Upper lobe of left lung (tissue), 6 donors: ENCODE measurements around the gene CPA1. TPM values are rescaled to one million over a fixed set of nuclear protein-coding genes. Genes with fewer than 3 reads are reported as not detected.

Experiments used
- ATAC-seq, 2 donors: fragments of 200-7000 bp; cut with Tn5 transposase; one replicate each; pipeline ENCODE4 v1.9.1; 2022; ENCODE audit warnings: mild to moderate bottlenecking in 2 of 2, moderate library complexity in 2 of 2; ENCODE audit not compliant: low FRiP score in 2 of 2
- DNase-seq, 2 donors: peaks; one replicate each; pipeline ENCODE4 v3.0.0-alpha.2; 2019 to 2020
- H3K27ac ChIP-seq, 4 donors: fragments of 200-600 bp; sonication (generic); one replicate each; pipeline ENCODE4 v1.5.1; 2016 to 2019
- H3K27me3 ChIP-seq, 4 donors: fragments of 200-600 bp; sonication (generic); one replicate each; pipeline ENCODE4 v1.5.1; 2017 to 2019
- H3K36me3 ChIP-seq, 4 donors: fragments of 200-600 bp; sonication (generic); one replicate each; pipeline ENCODE4 v1.5.1; 2016 to 2019
- H3K4me1 ChIP-seq, 4 donors: fragments of 200-600 bp; sonication (generic); one replicate each; pipeline ENCODE4 v1.5.1; 2018 to 2019
- H3K4me3 ChIP-seq, 4 donors: fragments of 200-600 bp; sonication (generic); one replicate each; pipeline ENCODE4 v1.5.1; 2017 to 2019; ENCODE audit warnings: mild to moderate bottlenecking in 2 of 4, moderate library complexity in 1 of 4
- H3K9me3 ChIP-seq, 4 donors: fragments of 200-600 bp; sonication (generic); one replicate each; pipeline ENCODE4 v1.5.1; 2018 to 2019
- EP300 ChIP-seq, 4 donors: sonication (generic); formaldehyde crosslinking; IDR thresholded peaks; one replicate each; pipeline ENCODE4 v1.5.1; 2017; ENCODE audit warnings: antibody characterized with exemption in 4 of 4, control low read depth in 2 of 4
- POLR2A ChIP-seq, 4 donors: fragments of 450-650 bp; IDR thresholded peaks; one replicate each; pipeline ENCODE4 v1.5.1; 2016 to 2017; ENCODE audit warnings: antibody characterized with exemption in 4 of 4, mild to moderate bottlenecking in 2 of 4
- POLR2AphosphoS5 ChIP-seq, 2 donors: sonication (generic); formaldehyde crosslinking; IDR thresholded peaks; one replicate each; pipeline ENCODE4 v1.5.1; 2017; ENCODE audit warnings: antibody characterized with exemption in 2 of 2
- WGBS, 2 donors: methylation state at CpG; one replicate each; pipeline ENCODE4 v1.1.5; 2017 to 2018; 5-methylcytosine and 5-hydroxymethylcytosine counted together
- total RNA-seq, 6 donors: library from RNA; depleted of rRNA in 4 of 6; stranded (reverse); fragments of >200 nt in 4 of 6; gene quantifications; one replicate each; pipeline versions ENCODE4 v1.1.0 to v1.2.1, GENCODE V29; 2016 to 2021
- TF ChIP-seq, protein P1 (sequence below), 6 experiments: fragments of 450-650 bp in 4 of 6; fragments of 200-600 bp in 2 of 6; sonication (generic) in 2 of 6; IDR thresholded peaks; one replicate each; pipeline ENCODE4 v1.5.1; 2016 to 2019; ENCODE audit warnings: antibody characterized with exemption in 6 of 6
- donor health status: DM: no; HTN: no; CAD: no; lungs with moderate emphysema.
- donor health status: DM: no; HTN: yes; CAD: no; lungs with severe emphysema.

Gene CPA1
- total RNA-seq, 6 donors from 2014 or later = 12.6 to 21.8 TPM; not detected in 4

- H3K27me3 ChIP-seq = no peaks in the 10 kb centered on the region
These were observed 15.1 kb downstream of the CPA1 start for GRCh38 chr7:130395421-130395820.

GRCh38 chr7:130396109-130396508 lies 15.8 kb downstream of the CPA1 start:
- H3K4me1 ChIP-seq = peaks cover 0 to 13% (median 0%) of the 10 kb centered on the region in 4 donors
- no peak for DNase-seq

More at GRCh38 chr7:130395421-130395820, 15.1 kb downstream of the CPA1 start:
- DNase-seq (no peak), ATAC-seq (no peak)
- H3K9me3 ChIP-seq = no peaks in the 10 kb centered on the region
- H3K4me3 ChIP-seq = no peak overlapping the region
- H3K36me3 ChIP-seq = no peaks in the 10 kb centered on the region
- 76 to 82% methylated on average over 5 of the region's 5 CpGs for WGBS, 2 donors
- TF ChIP-seq POLR2AphosphoS5 (IDR thresholded peaks at IDR 0.05) (no peak), EP300 (IDR thresholded peaks at IDR 0.05) (no peak), POLR2A (IDR thresholded peaks at IDR 0.05) (no peak)
- TF ChIP-seq, protein P1, sequence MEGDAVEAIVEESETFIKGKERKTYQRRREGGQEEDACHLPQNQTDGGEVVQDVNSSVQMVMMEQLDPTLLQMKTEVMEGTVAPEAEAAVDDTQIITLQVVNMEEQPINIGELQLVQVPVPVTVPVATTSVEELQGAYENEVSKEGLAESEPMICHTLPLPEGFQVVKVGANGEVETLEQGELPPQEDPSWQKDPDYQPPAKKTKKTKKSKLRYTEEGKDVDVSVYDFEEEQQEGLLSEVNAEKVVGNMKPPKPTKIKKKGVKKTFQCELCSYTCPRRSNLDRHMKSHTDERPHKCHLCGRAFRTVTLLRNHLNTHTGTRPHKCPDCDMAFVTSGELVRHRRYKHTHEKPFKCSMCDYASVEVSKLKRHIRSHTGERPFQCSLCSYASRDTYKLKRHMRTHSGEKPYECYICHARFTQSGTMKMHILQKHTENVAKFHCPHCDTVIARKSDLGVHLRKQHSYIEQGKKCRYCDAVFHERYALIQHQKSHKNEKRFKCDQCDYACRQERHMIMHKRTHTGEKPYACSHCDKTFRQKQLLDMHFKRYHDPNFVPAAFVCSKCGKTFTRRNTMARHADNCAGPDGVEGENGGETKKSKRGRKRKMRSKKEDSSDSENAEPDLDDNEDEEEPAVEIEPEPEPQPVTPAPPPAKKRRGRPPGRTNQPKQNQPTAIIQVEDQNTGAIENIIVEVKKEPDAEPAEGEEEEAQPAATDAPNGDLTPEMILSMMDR (IDR thresholded peaks at IDR 0.05) = no peak
- H3K27ac ChIP-seq = no peak overlapping the region
- H3K4me1 ChIP-seq = peaks cover 0 to 13% (median 0%) of the 10 kb centered on the region in 4 donors

DNA sequence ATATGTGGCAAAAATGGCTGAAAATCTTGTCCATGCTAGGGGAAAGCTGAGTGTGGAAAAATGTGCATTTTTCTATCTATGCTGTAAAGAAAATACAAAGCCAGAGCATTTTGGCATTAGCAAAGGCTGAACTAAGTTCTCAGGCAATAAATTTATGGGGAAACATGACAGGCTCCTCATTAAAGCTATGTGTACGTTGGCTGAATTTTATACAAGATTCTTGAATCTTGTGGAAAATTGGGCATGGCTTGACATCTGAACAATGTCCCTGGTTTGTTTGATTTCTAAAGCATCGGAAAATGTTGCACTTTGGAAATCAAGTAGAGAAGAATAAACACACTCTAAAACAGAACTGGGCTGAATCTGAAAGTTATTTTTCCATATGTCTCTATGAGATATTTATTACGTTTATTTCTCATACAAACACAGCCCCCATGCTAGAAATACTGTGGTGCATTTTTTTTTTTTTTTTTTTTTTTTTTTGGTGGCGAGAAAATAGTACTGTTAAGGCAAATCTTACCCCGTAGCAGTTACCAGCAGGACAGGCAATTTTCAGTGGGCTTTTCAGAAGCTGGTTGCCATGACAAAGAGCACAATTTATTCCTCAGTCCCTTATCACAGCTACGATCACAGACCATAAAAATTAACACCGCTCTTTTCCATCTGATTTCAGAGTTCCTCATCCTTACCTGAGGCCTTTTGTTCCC lies 16.9 kb downstream of the CPA1 start:
- H3K27me3 ChIP-seq = no peaks in the 10 kb centered on the region
- no peaks in the 10 kb centered on the region for H3K36me3 ChIP-seq
- peaks cover 0 to 13% (median 0%) of the 10 kb centered on the region in 4 donors for H3K4me1 ChIP-seq
- H3K9me3 ChIP-seq = no peaks in the 10 kb centered on the region
- DNase-seq (no peak), ATAC-seq (no peak)
- H3K27ac ChIP-seq = no peak overlapping the region
- WGBS, 2 donors = 78 to 82% methylated on average over 7 of the region's 7 CpGs
- H3K4me3 ChIP-seq = no peak overlapping the region
- TF ChIP-seq POLR2A (IDR thresholded peaks at IDR 0.05) (no peak), POLR2AphosphoS5 (IDR thresholded peaks at IDR 0.05) (no peak)

More at GRCh38 chr7:130396109-130396508, 15.8 kb downstream of the CPA1 start:
- no peak overlapping the region for H3K4me3 ChIP-seq
- 61 to 71% methylated on average over 3 of the region's 3 CpGs for WGBS, 2 donors
- no peaks in the 10 kb centered on the region for H3K36me3 ChIP-seq
- H3K27ac ChIP-seq = no peak overlapping the region
- no peaks in the 10 kb centered on the region for H3K9me3 ChIP-seq
- no peak for TF ChIP-seq POLR2AphosphoS5 (IDR thresholded peaks at IDR 0.05)
- TF ChIP-seq, protein P1 (IDR thresholded peaks at IDR 0.05) = no peak
- no peak for TF ChIP-seq POLR2A (IDR thresholded peaks at IDR 0.05)
- TF ChIP-seq EP300 (IDR thresholded peaks at IDR 0.05) = no peak
- no peak for ATAC-seq
- H3K27me3 ChIP-seq = no peaks in the 10 kb centered on the region

- H3K36me3 ChIP-seq = peaks cover 0 to 4% (median under 1%) of the 10 kb centered on the region in 4 donors
- no peak for ATAC-seq
- no peak for DNase-seq
- H3K4me3 ChIP-seq = no peak overlapping the region
- 59 to 75% methylated on average over 3 of the region's 3 CpGs for WGBS, 2 donors
- no peak overlapping the region for H3K27ac ChIP-seq
- no peaks in the 10 kb centered on the region for H3K27me3 ChIP-seq
- TF ChIP-seq POLR2A (IDR thresholded peaks at IDR 0.05) = no peak
- H3K9me3 ChIP-seq = no peaks in the 10 kb centered on the region
- H3K4me1 ChIP-seq = peaks cover 0 to 13% (median 0%) of the 10 kb centered on the region in 4 donors
These were observed 17.4 kb downstream of the CPA1 start for GRCh38 chr7:130397758-130398073.

DNA sequence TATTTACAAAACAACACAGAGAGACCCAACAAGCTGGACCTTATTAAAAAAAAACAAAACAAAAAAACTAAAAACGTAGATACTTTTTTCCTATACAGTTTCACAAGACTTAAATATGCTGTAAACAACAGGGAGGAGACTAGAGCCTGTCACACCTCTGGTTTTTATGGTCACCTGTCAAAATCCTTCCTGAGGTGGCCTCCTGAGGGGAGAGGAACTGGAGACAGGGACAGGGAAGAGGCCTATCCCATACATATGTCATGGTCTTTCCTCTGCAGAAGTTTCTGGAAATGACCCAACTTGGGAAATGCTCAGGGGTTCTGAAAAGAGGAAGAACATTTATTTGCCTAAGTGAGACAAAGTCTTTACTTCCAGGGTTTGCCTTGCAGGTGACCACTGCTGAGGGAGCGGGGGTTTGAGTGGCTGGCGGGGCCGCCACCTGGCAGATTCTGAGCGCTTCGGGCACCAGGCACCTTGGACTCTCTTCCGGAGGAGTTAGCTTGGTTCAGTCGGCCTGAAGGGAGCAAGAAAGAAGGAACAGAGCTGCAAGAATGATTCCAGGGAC lies 18.3 kb downstream of the CPA1 start:
- ATAC-seq = no peak
- Histone ChIP-seq H3K36me3 (peaks cover 0 to 6% (median 2%) of the 10 kb centered on the region in 4 donors), H3K4me1 (peaks cover 0 to 13% (median 0%) of the 10 kb centered on the region in 4 donors), H3K27ac (no peak overlapping the region), H3K27me3 (no peaks in the 10 kb centered on the region), H3K4me3 (no peak overlapping the region), H3K9me3 (no peaks in the 10 kb centered on the region)
- no peak for TF ChIP-seq POLR2AphosphoS5 (IDR thresholded peaks at IDR 0.05)
- no peak for TF ChIP-seq EP300 (IDR thresholded peaks at IDR 0.05)
- TF ChIP-seq, protein P1 (IDR thresholded peaks at IDR 0.05) = no peak
- no peak for TF ChIP-seq POLR2A (IDR thresholded peaks at IDR 0.05)
- 75 to 80% methylated on average over 6 to 8 of the region's 8 CpGs for WGBS, 2 donors
- DNase-seq = peak in 1 of 2 donors; percentile 65
